GM06990 (cell line): Measurements from ENCODE around the gene NAALADL2.

Source experiments
- DNase-seq: peaks from one replicate; pipeline ENCODE4 v3.0.0-alpha.2; 2011; ENCODE audit not compliant: insufficient read length; ENCODE audit errors: extremely low read depth
- H3K27me3 ChIP-seq: replicated peaks from 2 replicates; pipeline ENCODE4 v1.6.0; 2011; ENCODE audit warnings: low read length; ENCODE audit not compliant: control insufficient read depth, insufficient read depth
- H3K36me3 ChIP-seq: 2 replicates; pipeline ENCODE4 v1.5.1; 2011; ENCODE audit warnings: low read length; ENCODE audit not compliant: control insufficient read depth, insufficient read depth
- H3K4me3 ChIP-seq: replicated peaks from 2 replicates; pipeline ENCODE4 v1.5.1; 2011; ENCODE audit warnings: low read depth, mild to moderate bottlenecking, control low read depth, low read length
- TF ChIP-seq, protein P1 (sequence below): IDR thresholded peaks from 2 replicates; pipeline ENCODE4 v1.5.1; 2011; ENCODE audit warnings: low read length, control low read depth, mild to moderate bottlenecking, inconsistent platforms; ENCODE audit not compliant: insufficient read depth, poor library complexity, severe bottlenecking

NAALADL2 gene

DNA sequence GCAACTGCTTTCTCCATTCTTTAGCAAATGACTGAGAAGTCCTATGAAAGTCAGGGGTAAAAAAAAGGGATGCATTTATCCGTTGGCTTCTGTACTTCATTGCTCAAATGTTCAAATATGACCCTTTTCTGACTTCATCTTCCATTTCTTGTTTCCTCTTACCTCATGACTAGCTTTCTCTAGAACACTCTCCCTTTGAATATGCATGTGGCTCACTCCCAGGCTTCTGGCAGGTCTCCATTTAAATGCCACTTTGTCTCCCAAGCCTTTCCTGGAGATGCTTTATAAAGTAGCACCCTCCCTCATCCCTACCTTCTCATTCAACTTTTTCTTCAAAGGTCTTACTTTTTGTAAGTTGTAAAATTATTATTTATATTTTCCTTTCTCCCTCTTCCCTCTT is 781.8 kb downstream of the NAALADL2 start:
- Histone ChIP-seq H3K27me3 (no peaks in the 10 kb centered on the region), H3K4me3 (no peak overlapping the region), H3K36me3 (no peaks in the 10 kb centered on the region)
- TF ChIP-seq, protein P1, sequence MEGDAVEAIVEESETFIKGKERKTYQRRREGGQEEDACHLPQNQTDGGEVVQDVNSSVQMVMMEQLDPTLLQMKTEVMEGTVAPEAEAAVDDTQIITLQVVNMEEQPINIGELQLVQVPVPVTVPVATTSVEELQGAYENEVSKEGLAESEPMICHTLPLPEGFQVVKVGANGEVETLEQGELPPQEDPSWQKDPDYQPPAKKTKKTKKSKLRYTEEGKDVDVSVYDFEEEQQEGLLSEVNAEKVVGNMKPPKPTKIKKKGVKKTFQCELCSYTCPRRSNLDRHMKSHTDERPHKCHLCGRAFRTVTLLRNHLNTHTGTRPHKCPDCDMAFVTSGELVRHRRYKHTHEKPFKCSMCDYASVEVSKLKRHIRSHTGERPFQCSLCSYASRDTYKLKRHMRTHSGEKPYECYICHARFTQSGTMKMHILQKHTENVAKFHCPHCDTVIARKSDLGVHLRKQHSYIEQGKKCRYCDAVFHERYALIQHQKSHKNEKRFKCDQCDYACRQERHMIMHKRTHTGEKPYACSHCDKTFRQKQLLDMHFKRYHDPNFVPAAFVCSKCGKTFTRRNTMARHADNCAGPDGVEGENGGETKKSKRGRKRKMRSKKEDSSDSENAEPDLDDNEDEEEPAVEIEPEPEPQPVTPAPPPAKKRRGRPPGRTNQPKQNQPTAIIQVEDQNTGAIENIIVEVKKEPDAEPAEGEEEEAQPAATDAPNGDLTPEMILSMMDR = no peak
- no peak for DNase-seq

DNA sequence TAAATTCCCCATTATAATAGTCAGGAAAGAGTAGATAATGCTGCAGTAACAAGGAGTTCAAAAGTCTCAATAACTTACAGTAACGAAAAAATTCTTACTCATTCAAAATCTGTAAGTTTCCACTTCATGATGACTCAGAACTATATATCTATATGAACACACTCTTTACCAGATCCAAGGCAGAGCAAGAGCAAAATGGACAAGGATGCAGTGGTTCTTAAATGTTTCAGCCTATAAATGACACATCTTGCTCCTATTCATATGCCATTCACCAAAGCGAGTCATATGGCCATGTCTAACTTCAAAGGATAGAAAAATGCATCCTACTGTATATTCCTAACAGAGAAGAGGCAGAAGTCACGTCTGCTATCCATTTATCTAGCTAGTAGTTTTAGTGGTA is 787.7 kb downstream of the NAALADL2 start:
- Histone ChIP-seq H3K4me3 (no peak overlapping the region), H3K27me3 (no peaks in the 10 kb centered on the region), H3K36me3 (no peaks in the 10 kb centered on the region)
- TF ChIP-seq, protein P1 = no peak
- peak; percentile 2 for DNase-seq

- TF ChIP-seq, protein P1 = no peak
- Histone ChIP-seq H3K4me3 (no peak overlapping the region), H3K27me3 (no peaks in the 10 kb centered on the region), H3K36me3 (no peaks in the 10 kb centered on the region)
- no peak for DNase-seq
Observed at GRCh38 chr3:175648899-175649298, 789.8 kb downstream of the NAALADL2 start.

DNA sequence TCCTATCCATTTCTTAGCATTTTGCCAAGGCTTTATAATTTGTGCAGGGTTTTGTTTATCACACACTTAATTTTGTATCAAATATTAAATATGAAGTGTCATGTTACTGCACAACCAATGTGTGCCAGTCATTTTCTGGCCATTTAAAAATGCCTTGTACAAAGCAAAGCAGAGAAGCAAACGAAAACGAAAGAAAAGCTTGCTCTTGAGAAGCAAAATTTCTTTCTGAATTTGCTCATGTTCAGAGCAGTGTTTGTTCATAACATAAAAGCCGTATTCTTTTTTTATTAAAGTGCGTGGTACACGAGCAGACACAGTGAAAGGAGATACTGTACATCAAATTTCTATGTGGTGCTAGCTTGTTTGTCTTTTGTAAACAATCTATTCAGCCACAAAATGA is 792.6 kb downstream of the NAALADL2 start:
- DNase-seq = no peak
- no peak overlapping the region for H3K4me3 ChIP-seq
- TF ChIP-seq, protein P1 = no peak
- H3K27me3 ChIP-seq = no peaks in the 10 kb centered on the region
- H3K36me3 ChIP-seq = no peaks in the 10 kb centered on the region

GRCh38 chr3:175655351-175655750 is 796.2 kb downstream of the NAALADL2 start:
- DNase-seq = no peak
- H3K27me3 ChIP-seq = no peaks in the 10 kb centered on the region
- no peak overlapping the region for H3K4me3 ChIP-seq
- H3K36me3 ChIP-seq = no peaks in the 10 kb centered on the region
- TF ChIP-seq, protein P1 = no peak

- TF ChIP-seq, protein P1 = no peak
- Histone ChIP-seq H3K27me3 (no peaks in the 10 kb centered on the region), H3K4me3 (no peak overlapping the region), H3K36me3 (no peaks in the 10 kb centered on the region)
- DNase-seq = no peak
Observed at GRCh38 chr3:175656461-175656860, 797.3 kb downstream of the NAALADL2 start.
